ENCODE data around the gene SLC30A5.
"Not testable (repeated sequence)": the region's sequence is repeated elsewhere in the genome, so short reads cannot be mapped to it uniquely, and the experiment has no call there.

SLC30A5 gene

GRCh38 chr5:69093771-69094482 is at the start of gene SLC30A5:
TSS of gene SLC30A5 (plus strand) at chr5:69094014. CDS start at chr5:69094256, 242 bp downstream.
- FAIRE-seq = peak; percentile 43

- FAIRE-seq = not testable (repeated sequence)
These were observed 48.6 kb upstream of the SLC30A5 start for GRCh38 chr5:69045213-69045612.

- no peak for FAIRE-seq
These were observed 47.3 kb upstream of the SLC30A5 start for GRCh38 chr5:69046375-69046957.

GRCh38 chr5:69048230-69048629 is 45.6 kb upstream of the SLC30A5 start:
- no peak for FAIRE-seq

DNA sequence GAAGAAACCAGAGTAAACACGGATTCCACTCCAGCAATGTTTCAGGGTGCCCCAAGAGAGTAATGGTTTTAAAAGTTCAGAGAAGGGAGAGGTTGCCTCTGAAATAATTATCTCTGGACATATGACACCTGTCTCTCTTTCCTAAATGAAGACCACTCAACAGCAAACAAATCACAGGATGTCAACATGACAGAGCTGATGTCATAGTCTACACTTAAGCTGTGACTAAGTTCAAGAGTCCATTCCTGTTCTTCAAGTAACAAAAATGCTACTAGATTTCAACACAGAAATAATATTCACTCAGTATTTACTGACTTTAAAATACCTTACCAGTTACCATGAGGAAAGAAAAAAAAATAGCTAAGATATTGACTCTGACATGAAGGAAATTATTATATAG is 44.7 kb upstream of the SLC30A5 start:
- no peak for FAIRE-seq

GRCh38 chr5:69049796-69050195 is 44.0 kb upstream of the SLC30A5 start:
- FAIRE-seq = no peak

GRCh38 chr5:69050214-69050613 is 43.6 kb upstream of the SLC30A5 start:
- FAIRE-seq = no peak

DNA sequence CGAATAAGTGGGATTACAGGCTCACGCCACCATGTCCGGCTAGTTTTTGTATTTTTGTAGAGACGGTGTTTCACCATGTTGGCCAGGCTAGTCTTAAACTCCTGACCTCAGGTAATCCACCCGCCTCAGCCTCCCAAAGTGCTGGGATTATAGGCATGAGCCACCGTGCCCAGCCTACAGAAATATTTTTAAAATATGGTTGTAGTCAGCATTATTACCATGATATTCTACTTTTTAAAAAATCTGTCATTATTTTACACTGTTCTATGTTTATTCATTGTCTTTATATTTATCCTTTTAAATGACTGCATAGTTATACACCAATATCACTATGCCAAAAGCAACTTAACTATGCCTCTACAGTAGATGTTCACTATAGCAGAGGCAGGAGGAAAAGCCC is 41.6 kb upstream of the SLC30A5 start:
- no peak for FAIRE-seq

- no peak for FAIRE-seq
These were observed 18.9 kb upstream of the SLC30A5 start for GRCh38 chr5:69074664-69075521.

DNA sequence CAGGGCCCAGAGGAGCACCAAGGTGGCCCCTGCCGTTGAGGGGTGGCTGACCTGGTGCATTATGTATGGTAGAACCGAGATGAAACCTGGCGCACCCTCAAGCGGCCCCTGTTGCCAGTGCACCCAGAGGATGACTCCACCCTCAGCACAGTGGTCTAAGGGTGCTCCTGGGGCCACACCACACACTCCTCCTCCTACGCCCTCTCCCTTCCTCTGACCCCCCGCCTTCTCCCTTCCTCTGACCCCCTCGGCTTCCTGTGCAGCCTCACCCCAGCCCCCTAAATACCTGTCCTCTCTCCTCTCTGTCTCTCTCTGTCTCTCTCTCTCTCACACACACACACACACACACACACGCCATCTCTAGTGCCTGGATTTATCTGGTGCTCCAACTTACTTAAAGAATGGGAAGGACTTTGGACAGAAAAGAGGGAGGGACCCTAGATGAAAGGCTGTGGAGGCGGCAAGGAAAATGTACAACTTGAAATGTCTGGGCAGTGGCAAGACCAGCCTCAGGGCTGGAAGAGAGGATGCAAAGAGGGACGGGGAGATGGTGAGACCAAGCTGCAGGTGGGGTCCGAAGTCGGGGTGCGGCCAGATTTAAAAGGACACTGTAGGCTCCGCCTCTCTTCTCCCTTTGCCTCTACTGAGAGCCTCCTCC is 18.2 kb upstream of the SLC30A5 start:
- no peak for FAIRE-seq

GRCh38 chr5:69078921-69079540 is 14.8 kb upstream of the SLC30A5 start:
- FAIRE-seq = no peak

- no peak for FAIRE-seq
These were observed 14.3 kb upstream of the SLC30A5 start for GRCh38 chr5:69079556-69079955.

DNA sequence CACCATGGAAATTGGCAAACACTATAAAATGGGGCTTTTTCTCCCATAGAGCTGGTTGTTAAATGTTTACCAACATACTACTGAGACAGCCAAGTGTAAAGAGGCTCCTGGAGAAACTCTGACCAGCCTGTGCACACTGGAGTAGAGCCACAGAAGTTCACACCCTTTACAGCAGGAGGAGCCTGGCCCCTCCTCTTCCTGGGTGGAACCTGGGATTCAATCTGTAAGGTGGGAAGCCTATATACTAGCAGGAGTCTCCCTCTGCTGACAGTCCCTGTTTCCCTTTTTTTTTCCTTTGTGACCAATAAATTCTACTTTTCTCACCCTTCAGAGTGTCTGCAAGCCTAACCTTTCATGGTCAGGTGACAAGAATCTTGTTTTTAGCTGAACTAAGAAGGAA is 10.4 kb upstream of the SLC30A5 start:
- no peak for FAIRE-seq

DNA sequence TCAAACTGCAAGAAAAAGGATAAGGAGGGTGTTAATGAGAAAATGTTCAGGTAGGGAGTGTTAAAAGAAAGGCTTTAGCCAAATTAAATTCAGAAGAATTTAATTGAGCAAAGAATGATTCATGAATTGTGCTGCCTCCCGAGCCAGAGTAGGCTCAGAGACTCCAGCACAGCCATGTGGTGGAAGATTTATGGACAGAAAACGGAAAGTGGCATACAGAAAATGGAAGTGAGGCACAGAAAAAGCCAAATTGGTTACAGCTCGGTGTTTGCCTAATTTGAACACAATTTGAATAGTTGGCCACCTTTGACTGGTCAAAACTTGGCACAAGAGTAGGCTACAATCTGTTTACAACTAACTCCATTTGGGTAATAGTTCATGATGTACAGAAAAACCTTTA is 9.6 kb upstream of the SLC30A5 start:
- no peak for FAIRE-seq

- no peak for FAIRE-seq
These were observed 8.9 kb upstream of the SLC30A5 start for GRCh38 chr5:69084903-69085302.

DNA sequence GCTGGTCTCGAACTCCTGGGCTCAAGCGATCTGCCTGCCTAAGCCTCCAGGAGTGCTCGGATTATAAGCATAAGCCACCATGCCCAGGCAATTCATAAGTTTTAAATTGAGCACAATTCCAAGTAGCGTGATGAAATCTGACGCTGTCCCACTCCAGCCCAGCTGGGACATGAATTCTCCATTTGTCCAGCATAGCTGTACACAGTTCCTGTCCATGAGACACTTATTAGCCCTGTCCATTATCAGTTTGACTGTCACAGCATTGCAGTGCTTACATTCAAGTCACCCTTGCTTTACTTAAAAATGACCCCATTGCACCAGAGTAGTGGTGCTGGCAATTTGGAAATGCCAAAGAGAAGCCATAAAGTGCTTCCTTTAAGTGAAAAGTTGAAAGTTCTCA is 7.6 kb upstream of the SLC30A5 start:
- no peak for FAIRE-seq

GRCh38 chr5:69088006-69088405 is 5.8 kb upstream of the SLC30A5 start:
- FAIRE-seq = not testable (repeated sequence)

DNA sequence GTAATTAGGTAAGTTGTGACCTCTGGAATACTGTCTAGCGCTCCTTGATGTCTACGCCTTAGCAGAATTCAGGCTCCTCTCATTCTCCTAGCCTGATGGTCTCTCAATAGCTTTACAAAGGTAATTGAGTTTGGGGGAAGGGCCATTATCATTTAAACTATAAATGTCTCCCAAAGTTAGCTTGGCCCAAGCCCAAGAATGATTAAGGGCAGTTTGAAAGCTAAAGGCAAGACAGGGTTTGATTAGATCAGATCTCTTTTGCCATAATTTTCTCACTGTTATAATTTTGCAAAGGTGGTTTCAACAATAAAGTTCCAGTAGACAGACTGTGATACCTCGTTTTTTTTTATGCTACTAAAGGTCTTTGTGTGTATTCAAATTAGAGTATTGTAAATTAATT is 3.7 kb upstream of the SLC30A5 start:
- FAIRE-seq = no peak

DNA sequence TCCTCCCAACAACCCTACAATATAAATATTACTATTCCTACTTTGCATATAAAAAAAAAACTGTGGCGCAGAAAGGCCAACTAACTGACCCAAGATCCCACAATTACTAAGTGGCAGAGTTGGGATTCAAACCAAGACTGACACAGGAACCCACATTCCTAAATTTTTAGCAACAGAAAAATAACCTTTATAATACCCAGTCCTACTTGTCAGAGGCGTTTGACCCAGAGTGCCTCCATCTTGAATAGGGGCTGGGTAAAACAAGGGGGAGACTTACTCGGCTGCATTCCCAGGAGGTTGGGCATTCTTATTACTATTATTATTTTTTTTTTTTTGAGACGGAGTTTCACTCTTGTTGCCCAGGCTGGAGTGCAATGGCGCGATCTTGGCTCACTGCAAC is 2.0 kb upstream of the SLC30A5 start:
- FAIRE-seq = no peak

- FAIRE-seq = no peak
These were observed 845 bp upstream of the SLC30A5 start for GRCh38 chr5:69092969-69093368.

DNA sequence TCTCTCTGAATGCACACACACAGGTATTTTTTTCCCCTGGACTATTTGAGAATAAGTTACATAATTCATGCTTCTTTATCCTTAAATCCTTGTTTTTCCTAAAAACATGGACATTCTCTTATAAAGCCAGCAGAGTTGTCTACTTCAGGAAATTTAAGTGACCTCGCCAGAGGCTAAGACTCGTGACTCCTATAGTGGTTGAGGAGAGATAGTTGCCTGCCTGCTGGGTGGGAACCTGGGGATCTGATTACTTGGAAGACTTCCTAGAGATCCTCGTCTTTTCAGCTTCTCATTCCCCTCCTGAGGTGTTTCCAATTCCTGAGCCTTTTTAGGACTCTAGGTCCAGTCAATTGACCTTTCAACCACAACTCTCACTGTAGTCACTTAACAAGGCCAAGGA is 5.5 kb downstream of the SLC30A5 start:
- no peak for FAIRE-seq

- no peak for FAIRE-seq
These were observed 9.7 kb downstream of the SLC30A5 start for GRCh38 chr5:69103521-69103920.

All from colon (tissue), 2 donors.